ENCODE results near the gene CNTNAP3B.
"Not testable (repeated sequence)": the region's sequence is repeated elsewhere in the genome, so short reads cannot be mapped to it uniquely, and the experiment has no call there.

CNTNAP3B gene

GRCh38 chr9:42129073-42129729 is at the start of gene CNTNAP3B:
CNTNAP3B (minus strand) TSS chr9:42129426; CDS start chr9:42129094, 332 bp downstream.
- FAIRE-seq, result not testable (repeated sequence)

- FAIRE-seq, result not testable (repeated sequence)
Measured at GRCh38 chr9:42160299-42160698, 31.1 kb upstream of the CNTNAP3B start.

DNA sequence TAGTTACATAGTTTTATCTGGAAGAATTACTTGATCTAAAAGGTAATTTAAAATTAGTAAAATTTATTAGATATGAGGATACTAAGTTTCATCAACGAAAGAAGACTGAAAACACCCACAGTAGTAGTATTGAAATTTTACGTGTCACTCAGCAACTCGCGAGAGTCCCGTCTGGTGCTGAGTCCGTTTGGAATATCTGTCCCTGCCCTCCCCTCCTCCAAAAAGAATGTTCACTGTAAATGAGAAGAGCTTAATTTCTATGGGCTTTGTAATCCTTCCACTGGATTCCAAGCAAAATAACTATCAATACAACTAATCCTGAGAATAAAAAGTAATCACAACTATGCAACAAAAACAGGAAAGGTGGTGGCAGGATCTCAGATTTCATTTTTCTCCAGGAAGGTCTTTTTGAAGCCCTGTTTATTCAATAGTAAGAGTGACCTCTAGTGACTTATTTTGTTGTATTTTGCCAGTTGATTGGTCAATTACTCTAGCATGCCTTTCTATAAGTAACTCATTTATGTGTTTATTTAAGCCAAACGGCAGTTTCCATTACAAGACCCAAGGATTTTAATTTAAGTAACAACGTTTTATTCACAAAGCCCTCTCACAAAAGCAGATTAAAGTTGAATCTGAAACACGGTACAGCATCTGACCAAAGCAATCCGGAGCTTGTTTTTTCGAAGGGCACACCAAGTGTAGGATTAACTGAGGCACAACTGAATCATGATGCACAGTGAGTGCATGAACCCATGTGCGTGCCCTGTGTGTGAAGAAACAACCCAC is 2.0 kb downstream of the CNTNAP3B start:
- FAIRE-seq, result not testable (repeated sequence)

- not testable (repeated sequence) for FAIRE-seq
Measured at GRCh38 chr9:42121007-42121406, 8.2 kb downstream of the CNTNAP3B start.

GRCh38 chr9:42095929-42096328 is 33.3 kb downstream of the CNTNAP3B start:
- not testable (repeated sequence) for FAIRE-seq

DNA sequence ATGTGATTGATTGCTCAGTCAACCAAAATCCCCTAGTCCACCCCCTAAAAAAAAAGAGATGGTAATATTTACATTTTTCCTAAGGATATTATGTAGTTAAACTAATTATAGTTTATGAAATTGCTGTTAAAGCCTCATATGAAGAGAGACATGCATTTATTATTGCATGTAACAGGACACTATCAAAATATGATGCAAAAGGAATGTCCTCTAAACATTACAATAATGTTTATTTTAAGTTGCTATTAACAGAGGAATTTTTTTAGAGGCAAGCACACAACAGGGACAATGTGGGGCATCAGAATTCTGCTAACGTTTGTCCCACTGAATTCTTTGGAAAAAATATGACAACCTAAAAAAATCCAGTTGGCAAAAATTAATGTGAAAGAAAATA is 44.7 kb downstream of the CNTNAP3B start:
- not testable (repeated sequence) for FAIRE-seq

DNA sequence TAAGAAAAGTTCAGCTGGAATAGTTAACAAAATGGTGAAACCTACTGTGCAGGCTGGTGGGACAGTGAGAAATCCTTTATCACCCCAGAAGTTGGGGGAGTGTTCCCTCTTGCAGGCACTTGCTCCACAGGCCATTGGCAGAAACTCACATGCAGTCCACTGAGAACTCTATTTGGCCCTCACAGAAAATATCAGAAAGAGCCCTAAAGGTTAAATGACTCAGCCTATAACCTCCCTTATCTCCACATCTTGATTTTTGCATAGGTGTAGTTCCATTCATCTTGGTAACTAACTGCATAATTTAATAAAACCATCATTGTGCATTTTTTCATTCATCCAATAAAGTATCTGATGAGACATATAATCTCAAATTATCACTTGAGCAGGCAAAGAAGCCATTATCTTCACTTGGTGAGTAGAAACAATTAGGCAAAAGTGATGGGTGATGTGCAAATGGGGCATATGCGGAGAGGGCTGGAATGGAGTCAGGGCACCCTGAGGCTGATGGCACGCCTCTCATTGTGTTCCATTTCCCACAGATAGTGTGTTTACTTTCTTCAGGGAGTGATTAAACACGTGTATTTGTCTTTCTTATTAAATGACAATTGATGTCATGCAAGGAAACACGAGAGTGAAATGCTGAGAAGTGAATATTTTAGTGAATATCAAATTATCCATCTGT is 45.2 kb downstream of the CNTNAP3B start:
- FAIRE-seq, result not testable (repeated sequence)

DNA sequence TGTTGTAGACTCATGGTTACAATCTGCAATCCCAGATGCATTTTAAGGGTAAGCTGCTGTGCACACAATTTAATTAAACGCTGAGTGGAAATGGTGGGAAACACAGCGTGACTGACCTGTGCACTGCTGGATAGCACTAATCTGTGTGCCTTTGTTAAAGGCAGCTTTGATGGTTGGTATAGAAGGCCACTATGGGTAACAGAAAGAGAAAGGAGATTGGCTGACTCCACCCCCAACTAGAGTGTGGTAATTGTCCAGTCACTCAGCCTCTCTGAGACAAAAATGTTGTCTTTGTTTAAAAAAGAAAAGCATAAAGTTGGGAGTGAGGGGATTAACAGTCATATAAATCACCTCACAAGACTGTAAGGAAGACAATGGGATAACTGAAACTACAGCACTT is 48.9 kb downstream of the CNTNAP3B start:
- not testable (repeated sequence) for FAIRE-seq

- not testable (repeated sequence) for FAIRE-seq
Measured at GRCh38 chr9:42074868-42075267, 54.4 kb downstream of the CNTNAP3B start.

DNA sequence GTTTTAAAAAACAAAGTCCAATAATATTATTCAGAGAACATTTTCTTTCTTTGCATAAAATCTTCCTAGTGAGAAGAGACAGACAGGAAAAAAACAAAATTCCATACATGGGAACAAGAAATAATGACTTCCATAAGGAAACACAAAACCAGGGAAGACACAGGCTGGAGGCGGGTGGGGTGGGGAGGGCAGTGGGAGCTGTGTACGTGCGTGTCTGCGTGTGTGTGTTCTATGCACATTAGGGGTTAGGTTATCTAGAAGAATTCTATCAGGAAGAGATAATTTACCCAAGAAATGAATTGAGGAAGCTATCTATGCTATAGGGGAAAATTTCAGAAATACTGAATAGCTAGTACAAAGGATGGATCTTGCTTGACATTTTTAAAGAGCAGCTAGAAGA is 58.2 kb downstream of the CNTNAP3B start:
- FAIRE-seq, result not testable (repeated sequence)

GRCh38 chr9:42070035-42070799 is 59.0 kb downstream of the CNTNAP3B start:
- not testable (repeated sequence) for FAIRE-seq

GRCh38 chr9:42053874-42054273 is 75.4 kb downstream of the CNTNAP3B start:
- FAIRE-seq, result not testable (repeated sequence)

- not testable (repeated sequence) for FAIRE-seq
Measured at GRCh38 chr9:42050701-42051100, 78.5 kb downstream of the CNTNAP3B start.

DNA sequence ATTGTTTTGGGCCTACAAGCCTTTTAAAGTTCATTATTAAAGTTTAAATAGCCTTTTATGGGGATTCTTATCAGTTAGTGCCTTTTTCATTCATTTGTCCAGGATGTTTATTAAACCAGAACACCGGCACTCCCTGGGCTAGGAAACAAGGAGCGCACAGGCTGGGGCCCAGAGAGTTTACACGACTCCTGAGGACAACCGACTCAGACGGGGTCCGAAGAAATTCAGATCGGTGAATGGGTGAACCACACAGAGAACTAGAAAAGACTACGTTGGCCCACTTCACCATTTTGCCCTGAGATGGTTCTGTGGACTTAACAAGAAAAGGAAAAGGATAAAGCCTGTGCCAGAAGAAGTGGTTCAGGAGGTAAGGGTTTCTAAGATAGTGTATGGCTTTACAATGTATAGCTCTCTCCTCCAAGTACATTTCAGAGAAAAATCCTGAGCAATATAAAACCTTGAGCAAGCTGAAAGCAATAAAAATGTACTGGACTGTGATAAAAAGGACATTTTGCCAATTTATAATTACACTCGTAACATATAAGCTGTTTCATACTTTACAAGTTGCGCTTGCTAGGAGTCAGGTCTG is 84.7 kb downstream of the CNTNAP3B start:
- not testable (repeated sequence) for FAIRE-seq

DNA sequence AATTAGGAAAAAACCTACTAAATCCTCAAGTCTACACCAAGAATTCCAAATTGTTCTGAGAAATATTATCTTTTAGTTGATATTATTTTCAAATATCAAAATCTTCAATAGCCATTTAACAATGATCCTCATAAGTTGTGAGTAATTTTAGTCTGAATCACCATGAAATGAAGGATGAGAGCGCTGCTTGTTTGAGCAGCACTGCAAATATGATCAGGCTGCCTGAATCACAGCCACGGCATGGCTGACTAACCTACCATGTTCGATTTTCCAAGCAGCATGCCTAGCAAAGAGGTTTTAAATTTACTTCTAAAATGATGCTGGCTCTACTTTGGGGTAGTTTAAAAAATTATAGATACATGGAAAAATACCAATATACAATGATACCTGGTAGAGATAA is 95.7 kb downstream of the CNTNAP3B start:
- FAIRE-seq, result not testable (repeated sequence)

DNA sequence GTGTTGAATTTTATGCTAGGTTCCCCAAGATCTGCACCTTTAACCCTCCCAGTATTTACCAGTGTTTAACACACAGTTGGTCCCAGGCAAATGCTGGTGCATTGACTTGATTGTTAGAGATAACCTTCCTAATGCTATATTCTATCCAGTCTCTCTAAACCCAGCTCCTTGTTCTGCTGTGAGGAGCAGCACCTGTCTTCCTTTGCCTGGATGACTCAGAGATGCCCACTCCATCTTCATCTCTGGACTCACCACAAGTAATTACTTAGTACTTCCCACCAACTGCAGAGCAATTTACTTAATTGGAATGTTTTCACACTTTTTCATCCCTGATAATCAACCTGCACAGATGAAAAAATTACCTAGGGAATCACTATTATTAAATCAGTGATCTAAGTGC is 108.6 kb downstream of the CNTNAP3B start:
- FAIRE-seq, result not testable (repeated sequence)

- FAIRE-seq, result not testable (repeated sequence)
Measured at GRCh38 chr9:42018220-42018922, 110.9 kb downstream of the CNTNAP3B start.

- FAIRE-seq, result not testable (repeated sequence)
Measured at GRCh38 chr9:42014317-42014716, 114.9 kb downstream of the CNTNAP3B start.

DNA sequence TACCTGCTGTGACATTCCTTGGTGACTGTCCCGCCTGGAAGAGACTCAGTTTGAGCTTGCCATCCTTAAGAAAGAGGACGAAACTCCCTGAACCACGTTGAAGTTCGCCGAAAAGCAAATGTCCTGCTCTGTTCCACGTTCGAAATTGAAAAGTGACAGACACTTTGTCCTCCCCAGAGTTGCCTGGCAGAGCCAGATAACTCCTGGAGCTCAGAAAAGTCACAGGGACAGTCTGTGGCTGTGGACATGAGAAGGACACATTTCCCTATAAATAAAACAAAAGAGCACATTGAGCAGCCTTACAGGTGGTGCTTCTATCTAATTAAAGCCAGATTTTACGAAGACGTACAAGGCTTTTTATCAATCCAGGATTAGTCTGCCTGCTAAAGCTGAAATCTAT is 137.6 kb downstream of the CNTNAP3B start:
- FAIRE-seq, result not testable (repeated sequence)

DNA sequence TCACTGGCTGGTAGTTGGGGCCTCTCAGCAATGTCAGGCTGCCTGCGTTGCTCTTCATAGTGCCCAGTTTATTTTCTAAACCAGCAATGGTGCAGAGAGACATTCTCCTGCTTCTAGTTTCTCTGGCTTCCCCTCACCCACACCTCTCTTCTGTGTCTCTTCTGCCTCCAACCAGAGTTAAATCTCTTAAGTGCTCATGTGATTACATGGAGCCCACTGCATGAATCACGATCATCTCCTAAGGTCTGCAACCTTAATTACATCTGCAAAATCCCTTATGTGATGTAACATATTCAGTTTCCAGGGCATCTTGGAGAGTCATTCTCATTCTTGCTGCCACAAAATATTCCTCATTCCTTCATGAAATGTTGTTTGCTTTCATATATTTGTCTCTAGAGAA is 149.0 kb downstream of the CNTNAP3B start:
- not testable (repeated sequence) for FAIRE-seq

- not testable (repeated sequence) for FAIRE-seq
Measured at GRCh38 chr9:41977965-41978600, 151.1 kb downstream of the CNTNAP3B start.
